K562 (cell line): Measurements from ENCODE around the gene ZBTB22. TPM values are rescaled to one million over a fixed set of nuclear protein-coding genes. Genes with fewer than 3 reads are reported as not detected.
A peak's percentile ranks its signal among the peaks of the same experiment; 100 is the strongest.

ENCODE experiments used
- ARID4B ChIP-seq: sonication (generic); formaldehyde crosslinking; IDR thresholded peaks from 2 replicates; pipeline ENCODE4 v1.8.0; 2022; ENCODE audit warnings: mild to moderate bottlenecking, missing genetic modification reagents
- ATF2 ChIP-seq: sonication (generic); formaldehyde crosslinking; IDR thresholded peaks from 2 replicates; pipeline ENCODE4 v1.8.1; 2022; ENCODE audit warnings: missing genetic modification reagents
- ATF6 ChIP-seq: sonication (generic); formaldehyde crosslinking; IDR thresholded peaks from 2 replicates; pipeline ENCODE4 v1.4.0; 2020; ENCODE audit warnings: mild to moderate bottlenecking, missing genetic modification reagents
- BRCA1 ChIP-seq, 2 experiments: fragments of 450-650 bp in 1 of 2; sonication (generic) in 1 of 2; formaldehyde crosslinking in 1 of 2; IDR thresholded peaks; 2 replicates each; pipeline versions ENCODE4 v1.5.0 to v1.6.1; 2017 to 2020; ENCODE audit warnings: mild to moderate bottlenecking in 1 of 2, missing genetic modification reagents in 1 of 2
- FUS ChIP-seq: fragments of 200-400 bp; formaldehyde crosslinking; optimal IDR thresholded peaks from 2 replicates; pipeline ENCODE3; 2017; ENCODE audit warnings: low read depth, low read length
- GTF2F1 ChIP-seq: IDR thresholded peaks from 2 replicates; pipeline ENCODE4 v1.6.1; 2011; ENCODE audit warnings: low read depth, low read length, improper control_type of control experiment
- HMGXB4 ChIP-seq: sonication (generic); formaldehyde crosslinking; IDR thresholded peaks from 2 replicates; pipeline ENCODE4 v1.8.1; 2023; ENCODE audit warnings: mild to moderate bottlenecking, missing genetic modification reagents
- JUN ChIP-seq, 2 experiments: sonication (generic) in 1 of 2; formaldehyde crosslinking in 1 of 2; IDR thresholded peaks; 2 replicates each; pipeline versions ENCODE4 v1.6.1 to v1.8.0; 2012 to 2022; ENCODE audit warnings: borderline replicate concordance in 2 of 2, mild to moderate bottlenecking in 2 of 2, improper control_type of control experiment in 1 of 2, low read depth in 1 of 2, low read length in 1 of 2, missing genetic modification reagents in 1 of 2
- MLLT1 ChIP-seq, 2 experiments: fragments of 450-650 bp; IDR thresholded peaks; 2 replicates each; pipeline ENCODE4 v1.6.1; 2016
- POLR3G ChIP-seq: IDR thresholded peaks from 2 replicates; pipeline ENCODE4 v1.6.1; 2011; ENCODE audit not compliant: insufficient read length, insufficient replicate concordance; ENCODE audit errors: extremely low read depth
- SRF ChIP-seq, 2 experiments: fragments of 250-450, 450-650 bp in 1 of 2; sonication (Bioruptor Pico) in 1 of 2; sonication (generic) in 1 of 2; formaldehyde crosslinking; IDR thresholded peaks; 2 replicates each; pipeline versions ENCODE4 v1.5.0 to v1.5.1; 2020 to 2022; ENCODE audit warnings: mild to moderate bottlenecking in 1 of 2, missing genetic modification reagents in 1 of 2
- ZC3H8 ChIP-seq: fragments of 450-650 bp; IDR thresholded peaks from 2 replicates; pipeline ENCODE4 v1.6.1; 2017
- ZNF316 ChIP-seq: fragments of 450-650 bp; IDR thresholded peaks from 2 replicates; pipeline ENCODE4 v1.6.1; 2016
- ZNF77 ChIP-seq: fragments of 250-450 bp; sonication (Bioruptor Pico); IDR thresholded peaks from 2 replicates; pipeline ENCODE4 v1.5.0; 2020
- polyA plus RNA-seq, 8 experiments: library from polyadenylated mRNA; depleted of rRNA in 4 of 8; stranded (reverse) in 5 of 8; unstranded in 3 of 8; fragments of >200 nt; fragmentation: Nextera tagmentation in 2 of 8; fragmentation: Illumina TruSeq in 1 of 8; extraction: Ambion mirVana in 2 of 8; extraction: Trizol in 1 of 8; gene quantifications; 2 replicates each; pipeline versions ENCODE4 v1.2.1 to v1.2.3, GENCODE V29; 2011 to 2014; ENCODE audit warnings: inconsistent platforms in 1 of 8, missing spikeins in 1 of 8
- total RNA-seq, 7 experiments: library from RNA; depleted of rRNA in 6 of 7; stranded (reverse); fragments of >200 nt in 6 of 7; fragmentation: Illumina TruSeq in 2 of 7; extraction: Trizol in 2 of 7; gene quantifications; 2 replicates each; pipeline versions ENCODE4 v1.2.1 to v1.2.3, GENCODE V29; 2011 to 2021; ENCODE audit warnings: low replicate concordance in 1 of 7

ZBTB22 gene
- total and polyA plus RNA-seq, 9 of the 15 experiments (the other 6 are each of a cell fraction or from before 2014, with no cell fraction given) = 0.21 to 11.9 (median 7.1) TPM

- TF ChIP-seq JUN (IDR thresholded peaks at IDR 0.05; ENCODE audit: borderline replicate concordance, low read depth, low read length) (peak; percentile 59; the same call in 1 of the 2 replicates), JUN (CRISPR knock-in tag; IDR thresholded peaks at IDR 0.05; ENCODE audit: borderline replicate concordance) (no peak), SRF (CRISPR knock-in tag; IDR thresholded peaks at IDR 0.05) (peak in 1 of 2 experiments; percentile 46; a peak in 1 of 4 replicates), BRCA1 (IDR thresholded peaks at IDR 0.05) (no peak), BRCA1 (CRISPR knock-in tag; IDR thresholded peaks at IDR 0.05) (0 out of 2 replicates have a peak, but pooled peaks have one; percentile 79), HMGXB4 (CRISPR knock-in tag) (peak; percentile 72; the same call in 1 of the 2 replicates), ZNF316 (no peak), ZNF77 (CRISPR knock-in tag) (peak; percentile 95), ARID4B (CRISPR knock-in tag) (peak; percentile 94), ATF2 (CRISPR knock-in tag) (no peak), MLLT1 (IDR thresholded peaks at IDR 0.05) (no peak), ATF6 (CRISPR knock-in tag) (peak; percentile 21; the same call in 1 of the 2 replicates), FUS (peak; percentile 100), POLR3G (no peak), GTF2F1 (no peak), ZC3H8 (no peak)
These were observed 40.5 kb downstream of the ZBTB22 start, which contains the start of gene B3GALT4 (continued) for GRCh38 chr6:33276864-33277662.
